ENCODE results near the gene SPATA16. TPM values are rescaled to one million over a fixed set of nuclear protein-coding genes. Genes with fewer than 3 reads are reported as not detected.

The SPATA16 gene
- total RNA-seq, 4 donors from 2014 or later = not detected

DNA sequence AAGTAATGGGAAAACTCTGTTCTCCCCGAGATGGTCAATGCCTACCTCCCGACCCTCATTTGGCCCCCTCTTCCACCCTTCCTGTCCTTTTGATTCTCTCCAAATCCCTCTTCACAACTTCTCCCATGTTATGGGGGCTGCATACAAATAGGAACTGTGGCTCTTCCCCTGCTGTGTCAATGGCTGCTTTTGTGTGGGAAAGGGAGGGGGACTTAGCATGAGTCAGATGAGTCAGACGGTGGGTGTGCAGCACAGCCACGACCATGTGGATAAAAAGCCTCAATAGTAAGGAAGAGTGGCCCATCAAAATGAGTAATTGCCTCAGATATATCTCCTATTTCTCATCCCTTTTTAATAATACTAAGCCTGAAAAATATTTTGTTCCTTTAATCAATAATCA is 31.9 kb downstream of the SPATA16 start:
- DNase-seq (ENCODE audit: low spot score in 2 of 2) = no peak
- no peaks in the 10 kb centered on the region for H3K4me1 ChIP-seq
- H3K9me3 ChIP-seq = no peaks in the 10 kb centered on the region
- TF ChIP-seq CTCF (IDR thresholded peaks at IDR 0.05) (no peak), POLR2AphosphoS5 (IDR thresholded peaks at IDR 0.05) (no peak), EP300 (IDR thresholded peaks at IDR 0.05) (no peak), POLR2A (IDR thresholded peaks at IDR 0.05) (no peak)
- no peak overlapping the region for H3K27ac ChIP-seq
- 59% methylated on average over 4 of the region's 4 CpGs for WGBS
- no peaks in the 10 kb centered on the region for H3K27me3 ChIP-seq
- no peaks in the 10 kb centered on the region for H3K36me3 ChIP-seq
- no peak overlapping the region for H3K4me3 ChIP-seq

GRCh38 chr3:173103469-173103868 is 37.6 kb downstream of the SPATA16 start:
- Histone ChIP-seq H3K27ac (no peak overlapping the region), H3K36me3 (no peaks in the 10 kb centered on the region), H3K27me3 (no peaks in the 10 kb centered on the region), H3K4me3 (no peak overlapping the region), H3K4me1 (no peaks in the 10 kb centered on the region), H3K9me3 (peaks cover 8% of the 10 kb centered on the region)
- no peak for TF ChIP-seq POLR2A (IDR thresholded peaks at IDR 0.05)
- DNase-seq (ENCODE audit: low spot score in 2 of 2) = no peak
- 78% methylated on average over 1 of the region's 1 CpG for WGBS

- Histone ChIP-seq H3K27me3 (no peaks in the 10 kb centered on the region), H3K27ac (no peak overlapping the region), H3K36me3 (no peaks in the 10 kb centered on the region), H3K9me3 (peaks cover 8% of the 10 kb centered on the region), H3K4me3 (no peak overlapping the region), H3K4me1 (no peaks in the 10 kb centered on the region)
- TF ChIP-seq CTCF (IDR thresholded peaks at IDR 0.05) (no peak), EP300 (IDR thresholded peaks at IDR 0.05) (no peak), POLR2AphosphoS5 (IDR thresholded peaks at IDR 0.05) (no peak), POLR2A (IDR thresholded peaks at IDR 0.05) (no peak)
- 97% methylated on average over 1 of the region's 1 CpG for WGBS
- no peak for DNase-seq (ENCODE audit: low spot score in 2 of 2)
These were observed 42.1 kb downstream of the SPATA16 start for GRCh38 chr3:173098959-173099358.

GRCh38 chr3:173096994-173097785 is 43.8 kb downstream of the SPATA16 start:
- no peak for TF ChIP-seq POLR2AphosphoS5 (IDR thresholded peaks at IDR 0.05)
- no peak for TF ChIP-seq CTCF (IDR thresholded peaks at IDR 0.05)
- TF ChIP-seq POLR2A (IDR thresholded peaks at IDR 0.05) = no peak
- no peak for TF ChIP-seq EP300 (IDR thresholded peaks at IDR 0.05)
- no peak overlapping the region for H3K4me3 ChIP-seq
- 74% methylated on average over 4 of the region's 4 CpGs for whole genome bisulfite sequencing
- H3K27ac ChIP-seq = no peak overlapping the region
- DNase-seq (ENCODE audit: low spot score in 2 of 2) = no peak
- H3K36me3 ChIP-seq = no peaks in the 10 kb centered on the region
- H3K9me3 ChIP-seq = no peaks in the 10 kb centered on the region
- no peaks in the 10 kb centered on the region for H3K27me3 ChIP-seq
- H3K4me1 ChIP-seq = no peaks in the 10 kb centered on the region

- WGBS = 92% methylated on average over 3 of the region's 3 CpGs
- no peak overlapping the region for H3K27ac ChIP-seq
- TF ChIP-seq POLR2AphosphoS5 (IDR thresholded peaks at IDR 0.05) (no peak), EP300 (IDR thresholded peaks at IDR 0.05) (no peak), CTCF (IDR thresholded peaks at IDR 0.05) (no peak), POLR2A (IDR thresholded peaks at IDR 0.05) (no peak)
- H3K27me3 ChIP-seq = no peaks in the 10 kb centered on the region
- DNase-seq (ENCODE audit: low spot score in 2 of 2) = no peak
- H3K9me3 ChIP-seq = no peaks in the 10 kb centered on the region
- H3K36me3 ChIP-seq = no peaks in the 10 kb centered on the region
- H3K4me1 ChIP-seq = no peaks in the 10 kb centered on the region
- no peak overlapping the region for H3K4me3 ChIP-seq
These were observed 44.9 kb downstream of the SPATA16 start for GRCh38 chr3:173096140-173096539.

Measured in suprapubic skin (tissue), 4 donors.